Measurements from ENCODE around the gene LINC01488. TPM values are rescaled to one million over a fixed set of nuclear protein-coding genes. Genes with fewer than 3 reads are reported as not detected.

Gene LINC01488
- total and polyA plus RNA-seq, 2 of the 13 experiments (the other 11 are each of a cell fraction or from before 2014, with no cell fraction given): 0.26 to 0.58 TPM

DNA sequence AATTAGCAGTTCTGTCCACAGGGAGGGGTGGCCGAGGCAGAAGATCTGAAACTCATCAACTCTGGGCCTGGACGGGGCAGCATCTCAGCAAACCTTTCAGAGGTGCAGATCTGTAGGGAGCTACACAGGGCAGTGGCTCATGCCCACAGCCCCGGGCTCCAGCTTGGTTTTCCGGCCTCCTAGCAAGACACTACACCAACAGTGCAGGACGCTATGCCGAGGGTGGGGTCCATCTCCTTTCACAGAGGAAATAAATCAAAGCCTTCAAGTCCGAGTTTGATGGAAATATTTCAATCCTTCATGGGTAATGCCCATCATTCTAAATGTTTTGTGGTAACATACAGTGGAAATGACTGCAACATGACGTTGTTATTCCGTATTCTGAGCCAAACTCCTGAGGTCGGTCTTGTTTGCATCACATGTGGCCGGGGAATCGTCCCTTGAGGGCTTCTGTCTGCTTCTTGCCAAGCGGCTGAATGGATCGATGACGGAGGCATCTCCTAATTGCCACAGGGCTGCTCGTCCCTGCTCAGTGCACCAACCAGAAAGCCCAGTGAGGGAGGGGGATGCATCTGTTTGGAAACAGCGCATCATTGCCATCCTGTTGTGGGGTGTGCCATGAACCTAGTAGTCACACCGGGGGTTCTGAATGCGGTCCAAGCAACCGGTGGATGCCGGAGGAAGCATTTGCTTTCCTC lies 30.0 kb downstream of the LINC01488 start:
- in situ Hi-C loops (cut with HindIII; ENCODE audit: extremely low pct_ligation_motif_present, low pct_unique_long_range_greater_than_20kb) (no loop called here), intact Hi-C loops (cut with micrococcal nuclease; ENCODE audit: unreplicated experiment) (no loop called here)
- H3K36me3 ChIP-seq (replicated peaks in 1 of 2; ENCODE audit: control insufficient read depth in 1 of 2, insufficient read depth in 2 of 2, low read length in 2 of 2): no peaks in the 10 kb centered on the region
- no peaks in the 10 kb centered on the region for H3K4me1 ChIP-seq (ENCODE audit: insufficient read depth, low read length)
- H3K4me2 ChIP-seq (ENCODE audit: low read depth, low read length): no peak overlapping the region
- H3K27ac ChIP-seq (ENCODE audit: extremely low read length, insufficient read depth, low read length): no peak overlapping the region
- H3K9ac ChIP-seq (ENCODE audit: insufficient read depth, low read depth, low read length): no peak overlapping the region
- DNase-seq (ENCODE audit: low spot score) (no peak), FAIRE-seq (no peak), ATAC-seq (no peak)
- WGBS (ENCODE audit: low lambda C conversion rate): 49% methylated on average over 8 of the region's 21 CpGs
- H3K27me3 ChIP-seq (ENCODE audit: control insufficient read depth in 1 of 2, insufficient read depth in 2 of 2, low read length in 2 of 2): peaks cover 5 to 57% of the 10 kb centered on the region in 2 experiments
- no peak overlapping the region for H3K4me3 ChIP-seq (replicated peaks in 1 of 3; ENCODE audit: insufficient read depth in 1 of 3, low read depth in 2 of 3, low read length in 3 of 3)
- H4K20me1 ChIP-seq (ENCODE audit: insufficient read depth, low read length): no peaks in the 10 kb centered on the region
- CTCF ChIA-PET (ENCODE audit: low intra/inter-chr PET ratio, low total read pairs): no interaction called here
- no peaks in the 10 kb centered on the region for H3K79me2 ChIP-seq (ENCODE audit: insufficient read depth, low read length)
- BruUV-seq (replicated peaks): no TSS peak
- POLR2A ChIA-PET: no interaction called here
- H3K9me3 ChIP-seq (ENCODE audit: low read length): no peaks in the 10 kb centered on the region
- no peak for TF ChIP-seq RFX5 (IDR thresholded peaks at IDR 0.05; ENCODE audit: low read depth, low read length)
- TF ChIP-seq ATAD3A (CRISPR knock-in tag; IDR thresholded peaks at IDR 0.05): no peak
- TF ChIP-seq DPF2 (CRISPR knock-in tag; IDR thresholded peaks at IDR 0.05; ENCODE audit: borderline replicate concordance, low read depth): no peak
- no peak for TF ChIP-seq ZBTB38 (CRISPR knock-in tag; IDR thresholded peaks at IDR 0.05)
- TF ChIP-seq ATF5 (CRISPR knock-in tag; IDR thresholded peaks at IDR 0.05; ENCODE audit: low read depth): no peak
- no peak for TF ChIP-seq CEBPB (IDR thresholded peaks at IDR 0.05; ENCODE audit: borderline replicate concordance, low read depth, low read length)
- no peak for TF ChIP-seq SMYD3 (CRISPR knock-in tag; IDR thresholded peaks at IDR 0.05)
- TF ChIP-seq BRF2 (CRISPR knock-in tag; IDR thresholded peaks at IDR 0.05): no peak
- no peak for TF ChIP-seq ISL2 (CRISPR knock-in tag; IDR thresholded peaks at IDR 0.05)
- no peak for TF ChIP-seq ZNF124 (CRISPR knock-in tag; IDR thresholded peaks at IDR 0.05)
- TF ChIP-seq, protein P1, sequence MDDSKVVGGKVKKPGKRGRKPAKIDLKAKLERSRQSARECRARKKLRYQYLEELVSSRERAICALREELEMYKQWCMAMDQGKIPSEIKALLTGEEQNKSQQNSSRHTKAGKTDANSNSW (CRISPR knock-in tag; IDR thresholded peaks at IDR 0.05; ENCODE audit: borderline replicate concordance): no peak
- no peak for TF ChIP-seq ZNF33A (CRISPR knock-in tag; IDR thresholded peaks at IDR 0.05; ENCODE audit: borderline replicate concordance)
- TF ChIP-seq TBX3 (IDR thresholded peaks at IDR 0.05; ENCODE audit: borderline replicate concordance): no peak
- TF ChIP-seq ZNF782 (CRISPR knock-in tag; IDR thresholded peaks at IDR 0.05; ENCODE audit: borderline replicate concordance): no peak
- no peak overlapping the region for H2AFZ ChIP-seq (ENCODE audit: low read length)
